Measurements from ENCODE around the gene CADM2. TPM values are rescaled to one million over a fixed set of nuclear protein-coding genes. Genes with fewer than 3 reads are reported as not detected.
"Not testable (repeated sequence)": the region's sequence is repeated elsewhere in the genome, so short reads cannot be mapped to it uniquely, and the experiment has no call there.

CADM2 gene
- total RNA-seq, 2 experiments from 2014 or later = not detected

DNA sequence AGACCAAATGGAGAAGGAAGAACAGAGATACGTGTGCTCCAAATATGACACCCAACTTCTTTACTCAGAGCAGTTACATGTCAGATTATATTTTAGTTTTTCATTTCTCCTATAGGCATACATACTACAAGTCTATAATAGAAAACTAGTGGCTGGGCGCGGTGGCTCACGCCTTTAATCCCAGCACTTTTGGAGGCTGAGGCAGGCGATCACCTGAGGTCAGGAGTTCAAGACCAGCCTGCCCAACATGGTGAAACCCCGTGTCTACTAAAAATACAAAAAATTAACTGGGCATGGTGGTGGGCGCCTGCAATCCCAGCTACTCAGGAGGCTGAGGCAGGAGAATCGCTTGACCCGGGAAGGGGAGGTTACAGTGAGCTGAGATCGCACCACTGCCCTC is 1030.8 kb downstream of the CADM2 start:
- H3K4me1 Mint-ChIP-seq; CTCF ChIA-PET; H3K4me3 Mint-ChIP-seq; H3K27me3 Mint-ChIP-seq; H3K36me3 Mint-ChIP-seq (ENCODE audit: low read depth); H3K9me3 Mint-ChIP-seq; POLR2A ChIA-PET; DNase-seq; H3K27ac Mint-ChIP-seq: not testable (repeated sequence)

- Mint-ChIP-seq H3K4me1 (no peaks in the 10 kb centered on the region), H3K36me3 (ENCODE audit: low read depth) (no peaks in the 10 kb centered on the region), H3K27me3 (no peaks in the 10 kb centered on the region), H3K9me3 (peaks cover 8% of the 10 kb centered on the region), H3K4me3 (no peak overlapping the region), H3K27ac (no peak overlapping the region)
- ChIA-PET CTCF (no interaction called here), POLR2A (no interaction called here)
- DNase-seq = no peak
Measured at GRCh38 chr3:86029590-86029989, 1070.8 kb downstream of the CADM2 start.

GRCh38 chr3:86037916-86038315 is 1079.1 kb downstream of the CADM2 start:
- no peaks in the 10 kb centered on the region for H3K36me3 Mint-ChIP-seq (ENCODE audit: low read depth)
- no peak overlapping the region for H3K27ac Mint-ChIP-seq

DNA sequence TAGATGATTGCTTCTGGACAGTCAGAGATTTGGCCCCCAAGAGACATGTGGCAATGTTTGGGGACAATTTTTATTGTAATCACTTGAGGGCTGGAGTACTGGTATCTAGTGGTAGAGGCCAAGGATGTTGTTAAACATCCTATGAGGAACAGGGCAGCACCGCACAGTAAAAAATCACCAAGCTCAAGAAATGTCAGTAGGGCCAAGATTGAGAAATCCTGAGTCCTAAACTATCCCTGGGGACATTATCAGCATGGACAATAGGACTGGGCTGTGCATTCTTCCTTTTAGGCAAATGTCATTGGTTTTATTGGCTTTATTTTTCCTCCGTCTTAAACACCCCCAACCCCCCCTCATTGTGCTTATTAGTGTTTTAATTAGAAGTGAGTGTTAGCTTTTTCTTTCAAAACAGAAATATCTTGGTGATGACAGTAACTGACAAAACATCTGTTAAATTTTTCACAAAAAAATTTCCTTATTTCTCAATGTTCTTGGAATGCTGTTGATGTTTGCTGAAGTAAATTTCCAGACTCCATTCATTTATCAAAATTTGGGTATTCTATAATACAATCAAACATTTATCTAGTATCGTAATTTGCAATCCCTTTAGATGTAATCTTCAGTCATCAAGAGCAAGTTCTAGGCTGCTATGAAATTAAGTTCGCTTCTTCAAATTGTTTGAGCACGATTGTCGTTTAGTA is 1087.8 kb downstream of the CADM2 start:
- CTCF ChIA-PET = no interaction called here
- Mint-ChIP-seq H3K27ac (no peak overlapping the region), H3K4me3 (no peak overlapping the region), H3K9me3 (peaks cover 16% of the 10 kb centered on the region), H3K4me1 (no peaks in the 10 kb centered on the region), H3K36me3 (ENCODE audit: low read depth) (no peaks in the 10 kb centered on the region), H3K27me3 (no peaks in the 10 kb centered on the region)
- no peak for DNase-seq
- POLR2A ChIA-PET = no interaction called here

More at GRCh38 chr3:86037916-86038315, 1079.1 kb downstream of the CADM2 start:
- Mint-ChIP-seq H3K27me3 (no peaks in the 10 kb centered on the region), H3K4me1 (no peaks in the 10 kb centered on the region), H3K9me3 (peaks cover 13% of the 10 kb centered on the region), H3K4me3 (no peak overlapping the region)
- DNase-seq = no peak
- CTCF ChIA-PET = no interaction called here
- POLR2A ChIA-PET = no interaction called here

- no peak for DNase-seq
- no peak overlapping the region for H3K27ac Mint-ChIP-seq
- ChIA-PET POLR2A (no interaction called here), CTCF (no interaction called here)
- no peaks in the 10 kb centered on the region for H3K36me3 Mint-ChIP-seq (ENCODE audit: low read depth)
- no peaks in the 10 kb centered on the region for H3K27me3 Mint-ChIP-seq
- peaks cover 12% of the 10 kb centered on the region for H3K9me3 Mint-ChIP-seq
- H3K4me3 Mint-ChIP-seq = no peak overlapping the region
- H3K4me1 Mint-ChIP-seq = no peaks in the 10 kb centered on the region
Measured at GRCh38 chr3:86047161-86047560, 1088.4 kb downstream of the CADM2 start.

- Mint-ChIP-seq H3K27me3 (no peaks in the 10 kb centered on the region), H3K4me1 (no peaks in the 10 kb centered on the region), H3K4me3 (no peak overlapping the region), H3K9me3 (peaks cover 12% of the 10 kb centered on the region), H3K27ac (no peak overlapping the region), H3K36me3 (ENCODE audit: low read depth) (no peaks in the 10 kb centered on the region)
- POLR2A ChIA-PET = no interaction called here
- DNase-seq = no peak
- CTCF ChIA-PET = no interaction called here
Measured at GRCh38 chr3:86051058-86051457, 1092.3 kb downstream of the CADM2 start.

- Mint-ChIP-seq H3K4me3 (no peak overlapping the region), H3K27ac (no peak overlapping the region), H3K9me3 (peaks cover 4% of the 10 kb centered on the region), H3K36me3 (ENCODE audit: low read depth) (no peaks in the 10 kb centered on the region), H3K4me1 (no peaks in the 10 kb centered on the region), H3K27me3 (no peaks in the 10 kb centered on the region)
- POLR2A ChIA-PET = no interaction called here
- CTCF ChIA-PET = no interaction called here
- no peak for DNase-seq
Measured at GRCh38 chr3:86056032-86056431, 1097.2 kb downstream of the CADM2 start.

DNA sequence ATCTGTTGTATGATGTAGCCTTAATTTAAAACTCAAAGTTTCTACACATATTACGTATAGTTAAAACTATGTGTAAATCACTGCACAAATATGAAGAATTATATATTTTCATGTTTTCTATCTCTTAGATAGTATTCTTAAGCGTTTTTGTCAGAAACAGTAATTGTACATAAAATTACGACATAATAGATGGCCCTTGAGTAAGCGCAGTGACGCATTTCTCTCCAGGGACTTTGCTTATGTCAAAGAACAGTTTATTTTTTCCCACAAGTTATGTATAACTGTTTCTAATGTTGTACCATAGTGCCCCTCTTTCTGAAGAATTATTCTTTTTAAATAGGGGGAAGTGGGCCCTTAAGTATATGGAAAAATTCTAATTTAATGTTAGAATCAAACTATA is 1098.2 kb downstream of the CADM2 start:
- POLR2A ChIA-PET = no interaction called here
- no peaks in the 10 kb centered on the region for H3K36me3 Mint-ChIP-seq (ENCODE audit: low read depth)

DNA sequence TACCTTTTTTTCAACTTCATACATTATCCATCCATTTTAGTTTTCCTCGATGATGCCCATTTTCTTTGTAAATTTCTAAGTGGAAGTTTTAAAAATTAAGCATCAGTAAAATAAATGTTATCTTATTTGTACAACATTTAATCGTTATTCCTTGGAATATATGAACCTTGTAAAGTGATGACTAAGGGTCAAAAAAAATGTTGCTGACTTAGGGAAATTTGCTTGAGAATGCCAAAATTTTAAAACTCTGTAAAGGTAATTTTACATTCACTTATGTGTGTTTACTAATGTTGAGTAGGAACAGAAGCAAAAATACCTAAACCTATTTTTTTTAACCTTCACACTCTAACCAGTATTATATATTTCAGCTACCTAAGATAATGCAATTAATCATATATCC is 1115.0 kb downstream of the CADM2 start:
- no peak overlapping the region for H3K27ac Mint-ChIP-seq
- POLR2A ChIA-PET = no interaction called here
- no peaks in the 10 kb centered on the region for H3K36me3 Mint-ChIP-seq (ENCODE audit: low read depth)

More for the DNA sequence above, 1098.2 kb downstream of the CADM2 start:
- peaks cover 2% of the 10 kb centered on the region for H3K9me3 Mint-ChIP-seq
- no peaks in the 10 kb centered on the region for H3K4me1 Mint-ChIP-seq
- CTCF ChIA-PET = no interaction called here
- DNase-seq = no peak
- H3K27me3 Mint-ChIP-seq = no peaks in the 10 kb centered on the region
- H3K27ac Mint-ChIP-seq = no peak overlapping the region
- H3K4me3 Mint-ChIP-seq = no peak overlapping the region

DNA sequence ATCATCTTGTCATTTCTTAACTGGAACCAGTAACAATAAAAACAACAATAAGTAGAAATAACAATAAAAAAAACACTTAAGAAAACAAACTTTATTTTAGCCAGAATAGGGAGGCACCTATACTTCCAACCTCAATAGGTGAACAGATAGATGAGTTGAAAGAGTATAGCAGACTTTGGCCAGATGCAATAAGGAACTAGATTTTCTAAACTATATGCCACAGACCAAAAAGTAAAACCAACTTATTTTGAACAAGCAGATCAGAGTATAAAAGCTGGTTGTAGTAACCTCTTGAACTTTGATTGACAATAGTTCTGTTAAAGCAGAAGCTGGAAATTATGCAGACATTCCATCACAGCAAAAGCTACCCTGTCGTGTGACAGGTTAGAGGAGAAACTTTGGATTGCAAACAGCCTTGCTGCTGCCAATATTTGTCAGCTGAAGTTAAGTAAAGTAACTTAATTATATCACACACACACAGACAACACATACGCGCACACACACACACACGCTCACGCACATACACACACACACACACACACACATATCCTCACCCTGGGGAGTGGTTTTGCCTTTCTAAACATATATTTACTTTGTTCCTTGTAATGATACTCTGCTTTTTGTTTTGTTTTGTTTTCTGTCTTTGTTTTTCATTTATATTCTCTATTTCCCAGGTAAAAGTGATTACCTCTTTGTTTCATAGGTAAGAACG is 1128.5 kb downstream of the CADM2 start:
- no peaks in the 10 kb centered on the region for H3K4me1 Mint-ChIP-seq
- POLR2A ChIA-PET = no interaction called here
- H3K4me3 Mint-ChIP-seq = no peak overlapping the region
- H3K27me3 Mint-ChIP-seq = no peaks in the 10 kb centered on the region
- CTCF ChIA-PET = no interaction called here
- no peak for DNase-seq
- no peaks in the 10 kb centered on the region for H3K36me3 Mint-ChIP-seq (ENCODE audit: low read depth)
- peaks cover 22% of the 10 kb centered on the region for H3K9me3 Mint-ChIP-seq
- no peak overlapping the region for H3K27ac Mint-ChIP-seq

More for the DNA sequence above, 1115.0 kb downstream of the CADM2 start:
- no peak overlapping the region for H3K4me3 Mint-ChIP-seq
- CTCF ChIA-PET = no interaction called here
- H3K27me3 Mint-ChIP-seq = no peaks in the 10 kb centered on the region
- no peak for DNase-seq
- no peaks in the 10 kb centered on the region for H3K9me3 Mint-ChIP-seq
- H3K4me1 Mint-ChIP-seq = no peaks in the 10 kb centered on the region

DNA sequence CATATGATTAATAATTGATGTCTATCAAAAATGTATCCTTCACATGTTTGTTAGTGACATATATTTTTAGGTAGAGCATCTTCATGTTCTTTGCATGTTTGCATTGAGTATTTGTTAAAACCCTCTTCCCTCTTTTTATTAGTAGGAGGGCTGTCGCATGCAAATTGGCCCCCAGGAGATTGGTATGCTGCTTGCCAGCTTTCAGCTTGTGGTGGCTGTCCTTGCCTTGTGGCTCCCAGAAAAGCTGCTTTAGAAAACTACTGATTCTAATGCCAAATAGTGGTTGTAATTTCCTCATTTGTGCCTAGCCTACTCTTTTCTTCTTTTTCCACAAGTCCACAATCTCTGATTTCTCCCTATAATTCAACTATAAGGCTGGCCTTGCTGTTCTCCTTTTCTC is 1145.4 kb downstream of the CADM2 start:
- CTCF ChIA-PET = no interaction called here
- no peaks in the 10 kb centered on the region for H3K4me1 Mint-ChIP-seq
- peaks cover 25% of the 10 kb centered on the region for H3K9me3 Mint-ChIP-seq
- no peaks in the 10 kb centered on the region for H3K27me3 Mint-ChIP-seq
- POLR2A ChIA-PET = no interaction called here
- H3K36me3 Mint-ChIP-seq (ENCODE audit: low read depth) = no peaks in the 10 kb centered on the region
- H3K27ac Mint-ChIP-seq = no peak overlapping the region
- H3K4me3 Mint-ChIP-seq = no peak overlapping the region
- no peak for DNase-seq

GRCh38 chr3:86109434-86109833 is 1150.6 kb downstream of the CADM2 start:
- no peak for DNase-seq
- no peaks in the 10 kb centered on the region for H3K36me3 Mint-ChIP-seq (ENCODE audit: low read depth)
- no peaks in the 10 kb centered on the region for H3K4me1 Mint-ChIP-seq
- ChIA-PET POLR2A (no interaction called here), CTCF (no interaction called here)
- no peak overlapping the region for H3K27ac Mint-ChIP-seq
- no peak overlapping the region for H3K4me3 Mint-ChIP-seq
- H3K9me3 Mint-ChIP-seq = peaks cover 19% of the 10 kb centered on the region
- H3K27me3 Mint-ChIP-seq = no peaks in the 10 kb centered on the region

All from activated CD4-positive, alpha-beta memory T cell treated with anti-CD3 and anti-CD28 coated beads, Interleukin-2, amount 10 ng/mL, durations not matched to agents 7 days and 5 days (primary cell).